H1 (cell line): ENCODE data around the gene PHTF1. TPM values are rescaled to one million over a fixed set of nuclear protein-coding genes. Genes with fewer than 3 reads are reported as not detected.

Experiments
- CTCF ChIA-PET: fragments of 300-600 bp; sonication (Branson Sonifier 250); formaldehyde crosslinking; loops from one replicate; lab custom pipeline; 2021; ENCODE audit not compliant: partially characterized antibody; lab: Charles Lee
- POLR2A ChIA-PET: fragments of 300-600 bp; sonication (Branson Sonifier 250); formaldehyde crosslinking; loops from one replicate; lab custom pipeline; 2021; ENCODE audit warnings: inconsistent platforms; ENCODE audit not compliant: partially characterized antibody; lab: Charles Lee
- DNase-seq, 2 experiments: peaks; one replicate each; pipeline versions ENCODE4 v3.0.0 to v3.0.0-alpha.2; 2010 to 2022; ENCODE audit warnings: low spot score in 2 of 2, low read depth in 1 of 2, mixed read lengths in 1 of 2
- FAIRE-seq: peaks from 2 replicates; lab custom pipeline; 2011; peaks lifted over from hg19 to GRCh38; lab: Jason Lieb, UNC
- H2AFZ ChIP-seq: 2 replicates; pipeline ENCODE4 v1.8.1; 2012; ENCODE audit warnings: low read length, inconsistent platforms
- H2AK5ac ChIP-seq: 2 replicates; pipeline ENCODE4 v1.6.1; 2013; ENCODE audit warnings: low read depth, low read length
- H2BK120ac ChIP-seq: replicated peaks from 2 replicates; pipeline ENCODE3; 2013; ENCODE audit warnings: low read depth, low read length, inconsistent platforms
- H2BK12ac ChIP-seq: 2 replicates; pipeline ENCODE4 v1.6.1; 2013; ENCODE audit warnings: low read depth, low read length
- H2BK15ac ChIP-seq: 2 replicates; pipeline ENCODE4 v1.6.1; 2013; ENCODE audit warnings: low read length
- H2BK20ac ChIP-seq: 2 replicates; pipeline ENCODE4 v1.6.1; 2013; ENCODE audit warnings: low read length
- H2BK5ac ChIP-seq: 2 replicates; pipeline ENCODE4 v1.6.1; 2013; ENCODE audit warnings: low read depth, low read length
- H3K14ac ChIP-seq: 2 replicates; pipeline ENCODE4 v1.6.1; 2013; ENCODE audit warnings: inconsistent platforms; ENCODE audit not compliant: insufficient read length
- H3K18ac ChIP-seq: 2 replicates; pipeline ENCODE4 v1.6.1; 2013; ENCODE audit warnings: low read length; ENCODE audit errors: extremely low read depth
- H3K23ac ChIP-seq: 2 replicates; pipeline ENCODE4 v1.6.1; 2013; ENCODE audit warnings: inconsistent platforms; ENCODE audit not compliant: insufficient read length
- H3K23me2 ChIP-seq: 2 replicates; pipeline ENCODE4 v1.6.1; 2013; ENCODE audit warnings: low read depth, low read length
- H3K27ac ChIP-seq: 2 replicates; pipeline ENCODE4 v1.6.1; 2011; ENCODE audit warnings: low read depth, low read length, inconsistent platforms
- H3K27me3 ChIP-seq, 4 experiments: replicated peaks in 1 of 4; 1 replicate in 1 of 4; 2 replicates in 3 of 4; pipeline versions ENCODE4 v1.6.1 to v1.8.1; 2011 to 2013; ENCODE audit warnings: low read length in 3 of 4, mild to moderate bottlenecking in 3 of 4, inconsistent platforms in 2 of 4, mixed read lengths in 2 of 4, moderate library complexity in 1 of 4; ENCODE audit not compliant: control insufficient read depth in 3 of 4, insufficient read depth in 3 of 4; ENCODE audit errors: extremely low read depth in 1 of 4
- H3K36me3 ChIP-seq, 4 experiments: 2 replicates each; pipeline versions ENCODE4 v1.6.1 to v1.8.1; 2011 to 2013; ENCODE audit warnings: mild to moderate bottlenecking in 4 of 4, low read length in 3 of 4, moderate library complexity in 2 of 4, control low read depth in 1 of 4, inconsistent platforms in 1 of 4; ENCODE audit not compliant: insufficient read depth in 4 of 4, control insufficient read depth in 2 of 4
- H3K4ac ChIP-seq: replicated peaks from 2 replicates; pipeline ENCODE3; 2013; ENCODE audit warnings: low read length, low read depth, mixed read lengths, inconsistent platforms; ENCODE audit not compliant: insufficient read length
- H3K4me1 ChIP-seq, 4 experiments: replicated peaks in 1 of 4; 1 replicate in 1 of 4; 2 replicates in 3 of 4; pipeline versions ENCODE4 v1.6.1 to v1.8.1; 2011 to 2013; ENCODE audit warnings: low read length in 3 of 4, inconsistent platforms in 2 of 4, mixed read lengths in 1 of 4; ENCODE audit not compliant: insufficient read depth in 4 of 4, control insufficient read depth in 3 of 4
- H3K4me2 ChIP-seq, 2 experiments: 2 replicates each; pipeline versions ENCODE4 v1.6.1 to v1.8.1; 2011 to 2013; ENCODE audit warnings: low read depth in 2 of 2, low read length in 2 of 2, control low read depth in 1 of 2, inconsistent platforms in 1 of 2, mild to moderate bottlenecking in 1 of 2; ENCODE audit not compliant: insufficient read depth in 1 of 2
- H3K4me3 ChIP-seq, 4 experiments: fragments of 200-600, 300-600 bp in 1 of 4; sonication (generic), shearing (Covaris generic), sonication (Bioruptor Twin) in 1 of 4; 2 replicates each; pipeline versions ENCODE4 v1.5.1 to v1.8.1; 2011 to 2016; ENCODE audit warnings: low read length in 4 of 4, low read depth in 3 of 4, control low read depth in 2 of 4, inconsistent platforms in 2 of 4, mild to moderate bottlenecking in 2 of 4, mixed read lengths in 1 of 4, moderate library complexity in 1 of 4; ENCODE audit not compliant: insufficient read depth in 2 of 4; ENCODE audit errors: extremely low read depth in 1 of 4
- H3K56ac ChIP-seq: replicated peaks from 2 replicates; pipeline ENCODE3; 2013; ENCODE audit warnings: low read depth, mild to moderate bottlenecking, mixed read lengths, low read length, inconsistent platforms; ENCODE audit not compliant: insufficient read length
- H3K79me1 ChIP-seq: 2 replicates; pipeline ENCODE4 v1.6.1; 2013; ENCODE audit warnings: low read depth, low read length, control low read depth
- H3K79me2 ChIP-seq, 2 experiments: 2 replicates each; pipeline versions ENCODE4 v1.6.1 to v1.8.1; 2012 to 2013; ENCODE audit warnings: low read length in 2 of 2, mild to moderate bottlenecking in 2 of 2, inconsistent platforms in 1 of 2; ENCODE audit not compliant: insufficient read depth in 2 of 2, control insufficient read depth in 1 of 2
- H3K9ac ChIP-seq, 4 experiments: replicated peaks in 1 of 4; 1 replicate in 1 of 4; 2 replicates in 3 of 4; pipeline versions ENCODE4 v1.6.1 to v1.8.1; 2011 to 2013; ENCODE audit warnings: low read depth in 3 of 4, low read length in 3 of 4, control low read depth in 2 of 4, mild to moderate bottlenecking in 2 of 4, moderate library complexity in 2 of 4, inconsistent platforms in 1 of 4; ENCODE audit errors: extremely low read depth in 1 of 4
- H3K9me3 ChIP-seq, 2 experiments: 2 replicates each; pipeline versions ENCODE4 v1.6.1 to v1.8.1; 2012 to 2013; ENCODE audit warnings: mild to moderate bottlenecking in 2 of 2, moderate library complexity in 2 of 2, control low read depth in 1 of 2, inconsistent platforms in 1 of 2, low read depth in 1 of 2, low read length in 1 of 2, mixed read lengths in 1 of 2; ENCODE audit not compliant: insufficient read depth in 2 of 2
- H4K20me1 ChIP-seq, 2 experiments: replicated peaks in 1 of 2; 2 replicates each; pipeline versions ENCODE3 to v1.8.1; 2011 to 2013; ENCODE audit warnings: inconsistent platforms in 2 of 2, low read length in 2 of 2, mild to moderate bottlenecking in 1 of 2; ENCODE audit not compliant: insufficient read depth in 2 of 2, control insufficient read depth in 1 of 2
- H4K5ac ChIP-seq: 2 replicates; pipeline ENCODE4 v1.6.1; 2013; ENCODE audit warnings: low read length, low read depth, mixed read lengths, inconsistent platforms; ENCODE audit not compliant: insufficient read length
- H4K8ac ChIP-seq: 2 replicates; pipeline ENCODE4 v1.8.0; 2013; ENCODE audit warnings: mild to moderate bottlenecking, moderate library complexity, low read length, inconsistent platforms; ENCODE audit not compliant: insufficient read depth; ENCODE audit errors: extremely low read depth
- H4K91ac ChIP-seq: replicated peaks from 2 replicates; pipeline ENCODE3; 2013; ENCODE audit warnings: low read length, mixed read lengths, inconsistent platforms; ENCODE audit not compliant: insufficient read length
- ASH2L ChIP-seq: fragments of 200-600, 300-600 bp; sonication (generic); IDR thresholded peaks from one replicate; pipeline ENCODE4 v1.7.1; 2017; ENCODE audit warnings: low read length
- BRCA1 ChIP-seq: IDR thresholded peaks from 2 replicates; pipeline ENCODE4 v1.6.1; 2012; ENCODE audit warnings: low read depth, low read length, improper control_type of control experiment
- CHD1 ChIP-seq: IDR thresholded peaks from 2 replicates; pipeline ENCODE4 v1.6.1; 2012; ENCODE audit warnings: low read depth, low read length, improper control_type of control experiment
- EP300 ChIP-seq, 2 experiments: IDR thresholded peaks; 1 replicate in 1 of 2; 2 replicates in 1 of 2; pipeline ENCODE4 v1.6.1; 2011 to 2012; ENCODE audit warnings: low read depth in 2 of 2, low read length in 2 of 2, mild to moderate bottlenecking in 2 of 2, borderline replicate concordance in 1 of 2, inconsistent platforms in 1 of 2, moderate library complexity in 1 of 2
- RFX5 ChIP-seq: IDR thresholded peaks from 2 replicates; pipeline ENCODE4 v1.6.1; 2011; ENCODE audit warnings: low read depth, low read length, improper control_type of control experiment, borderline replicate concordance
- SP4 ChIP-seq: IDR thresholded peaks from 2 replicates; pipeline ENCODE4 v1.6.1; 2012; ENCODE audit warnings: low read length, inconsistent platforms
- TAF7 ChIP-seq: optimal IDR thresholded peaks from 2 replicates; pipeline ENCODE3; 2011; ENCODE audit warnings: low read depth, mild to moderate bottlenecking, inconsistent platforms, low read length, moderate library complexity, borderline replicate concordance
- TEAD4 ChIP-seq: IDR thresholded peaks from 2 replicates; pipeline ENCODE4 v1.6.1; 2012; ENCODE audit warnings: low read depth, low read length, inconsistent platforms, mixed read lengths
- WGBS, 2 experiments: shearing (Covaris generic) in 1 of 2; methylation state at CpG; one replicate each; pipeline versions ENCODE4 v1.1.6 to v1.1.7; 2013 to 2015; ENCODE audit warnings: low lambda C conversion rate in 2 of 2, mixed read lengths in 2 of 2, inconsistent platforms in 1 of 2, low coverage in 1 of 2, missing lambda C conversion rate in 1 of 2; ENCODE audit not compliant: insufficient replicate concordance in 2 of 2, insufficient coverage in 1 of 2, insufficient read length in 1 of 2; ENCODE audit errors: extremely low coverage in 1 of 2, missing lambda C conversion rate in 1 of 2; 5-methylcytosine and 5-hydroxymethylcytosine counted together
- polyA plus RNA-seq, 7 experiments: library from polyadenylated mRNA; depleted of rRNA in 3 of 7; stranded (reverse) in 5 of 7; unstranded in 2 of 7; fragments of >200 nt in 5 of 7; fragments of 200-250 nt in 2 of 7; gene quantifications; 1 replicate in 5 of 7; 2 replicates in 1 of 7; 4 replicates in 1 of 7; pipeline versions ENCODE4 v1.2.1 to v1.2.3, GENCODE V29; 2011 to 2013; ENCODE audit warnings: missing spikeins in 2 of 7, mixed read lengths in 2 of 7
- total RNA-seq: library from RNA; stranded (reverse); fragmentation: NEBNext Ultra II Directional; extraction: Animal tissue kit (Norgen Biotek cat#: 25700); gene quantifications from 2 replicates; pipeline ENCODE4 v1.2.1, GENCODE V29; 2021
- TF ChIP-seq, protein P1 (sequence below): IDR thresholded peaks from 2 replicates; pipeline ENCODE4 v1.6.1; 2011; ENCODE audit warnings: low read length, improper control_type of control experiment
- TF ChIP-seq, protein P2 (sequence below): IDR thresholded peaks from 2 replicates; pipeline ENCODE4 v1.6.1; 2012; ENCODE audit warnings: inconsistent platforms

The PHTF1 gene
- total and polyA plus RNA-seq, 2 of the 8 experiments (the other 6 are each of a cell fraction or from before 2014, with no cell fraction given) = 9.1 to 26.9 TPM

DNA sequence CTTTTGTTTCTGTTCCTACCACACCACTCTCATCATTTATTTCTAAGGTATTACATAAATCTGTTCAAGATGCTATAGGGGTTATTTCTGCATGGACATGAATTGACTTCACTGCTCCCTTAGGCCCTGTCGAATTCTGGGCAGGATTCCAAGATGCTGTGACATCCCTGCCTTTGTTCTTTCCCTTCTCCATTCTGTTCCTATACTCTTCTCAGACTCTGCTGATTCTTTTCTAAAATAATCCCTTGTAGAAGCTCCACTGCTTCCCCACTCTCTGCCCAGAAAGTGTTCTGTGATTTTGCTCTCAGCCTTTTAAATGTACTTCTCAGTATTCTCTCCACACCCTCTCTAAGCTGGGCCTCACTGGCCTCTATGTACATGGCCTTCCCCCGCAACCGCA is 99.2 kb downstream of the PHTF1 start:
- H3K23ac ChIP-seq = no peak overlapping the region
- no peak overlapping the region for H3K56ac ChIP-seq
- FAIRE-seq (no peak), DNase-seq (no peak)
- H4K91ac ChIP-seq = no peak overlapping the region
- H3K18ac ChIP-seq = no peak overlapping the region
- no peak overlapping the region for H4K5ac ChIP-seq
- no peak overlapping the region for H2BK12ac ChIP-seq
- H2BK120ac ChIP-seq = no peak overlapping the region
- no peaks in the 10 kb centered on the region for H4K20me1 ChIP-seq
- no peaks in the 10 kb centered on the region for H3K4me1 ChIP-seq
- no peak overlapping the region for H3K4me3 ChIP-seq
- no peak overlapping the region for H3K27ac ChIP-seq
- H3K4me2 ChIP-seq = no peak overlapping the region
- no peak overlapping the region for H2BK5ac ChIP-seq
- no peak overlapping the region for H2AK5ac ChIP-seq
- ChIA-PET CTCF (interaction anchor here (2.0 kb wide), 1 partner anchor 12 kb away, joined by 9 read pairs; no protein-coding TSS in a partner anchor), POLR2A (no interaction called here)
- no peaks in the 10 kb centered on the region for H3K79me2 ChIP-seq
- H2BK20ac ChIP-seq = no peak overlapping the region
- H4K8ac ChIP-seq = no peak overlapping the region
- no peak overlapping the region for H2AFZ ChIP-seq
- H3K23me2 ChIP-seq = no peaks in the 10 kb centered on the region; the same call in 1 of the 2 replicates
- H3K36me3 ChIP-seq = no peaks in the 10 kb centered on the region
- no peaks in the 10 kb centered on the region for H3K79me1 ChIP-seq
- no peaks in the 10 kb centered on the region for H3K27me3 ChIP-seq
- WGBS, 2 experiments = 86% methylated on average over 3 of the region's 3 CpGs; no CpG with 5 or more reads in 1 of the 2 experiments
- no peak overlapping the region for H3K14ac ChIP-seq
- H3K4ac ChIP-seq = no peak overlapping the region
- H3K9me3 ChIP-seq = no peaks in the 10 kb centered on the region
- H3K9ac ChIP-seq = no peak overlapping the region
- H2BK15ac ChIP-seq = no peak overlapping the region
- TF ChIP-seq RFX5 (no peak), ASH2L (no peak), CHD1 (no peak), SP4 (no peak), BRCA1 (no peak), TEAD4 (no peak), EP300 (IDR thresholded peaks at IDR 0.05; ENCODE audit: borderline replicate concordance in 1 of 2, low read depth in 2 of 2, low read length in 2 of 2) (no peak), TAF7 (no peak)
- TF ChIP-seq, protein P1, sequence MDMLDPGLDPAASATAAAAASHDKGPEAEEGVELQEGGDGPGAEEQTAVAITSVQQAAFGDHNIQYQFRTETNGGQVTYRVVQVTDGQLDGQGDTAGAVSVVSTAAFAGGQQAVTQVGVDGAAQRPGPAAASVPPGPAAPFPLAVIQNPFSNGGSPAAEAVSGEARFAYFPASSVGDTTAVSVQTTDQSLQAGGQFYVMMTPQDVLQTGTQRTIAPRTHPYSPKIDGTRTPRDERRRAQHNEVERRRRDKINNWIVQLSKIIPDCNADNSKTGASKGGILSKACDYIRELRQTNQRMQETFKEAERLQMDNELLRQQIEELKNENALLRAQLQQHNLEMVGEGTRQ = no peak
- TF ChIP-seq, protein P2, sequence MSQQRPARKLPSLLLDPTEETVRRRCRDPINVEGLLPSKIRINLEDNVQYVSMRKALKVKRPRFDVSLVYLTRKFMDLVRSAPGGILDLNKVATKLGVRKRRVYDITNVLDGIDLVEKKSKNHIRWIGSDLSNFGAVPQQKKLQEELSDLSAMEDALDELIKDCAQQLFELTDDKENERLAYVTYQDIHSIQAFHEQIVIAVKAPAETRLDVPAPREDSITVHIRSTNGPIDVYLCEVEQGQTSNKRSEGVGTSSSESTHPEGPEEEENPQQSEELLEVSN = no peak
